ENCODE data around the gene SNTB2. TPM values are rescaled to one million over a fixed set of nuclear protein-coding genes. Genes with fewer than 3 reads are reported as not detected.

Gene SNTB2
- total and polyA plus RNA-seq, 2 of the 4 experiments (the other 2 are of a cell fraction): 23.5 to 47.5 TPM

- POLR2A ChIA-PET (ENCODE audit: unreplicated experiment): interaction anchor here (0.7 kb wide), 1 partner anchor 86 kb away, joined by 12 read pairs; no protein-coding TSS in a partner anchor
- H2BK15ac ChIP-seq (ENCODE audit: low read depth, low read length): no peak overlapping the region
- H2AFZ ChIP-seq (replicated peaks; ENCODE audit: low read length, poor library complexity): no peak overlapping the region
- H2BK120ac ChIP-seq (ENCODE audit: low read depth, low read length): no peak overlapping the region
- H3K56ac ChIP-seq (ENCODE audit: extremely low read depth, insufficient read depth, low read length): no peak overlapping the region
- H3K18ac ChIP-seq (ENCODE audit: low read depth, low read length): no peak overlapping the region
- H3K79me1 ChIP-seq (ENCODE audit: low read depth in 1 of 2, low read length in 2 of 2): peaks cover 3 to 60% of the 10 kb centered on the region in 2 experiments
- DNase-seq: no peak
- no peak overlapping the region for H2AK9ac ChIP-seq (replicated peaks; ENCODE audit: low read depth, low read length, poor library complexity)
- intact Hi-C loops (cut with micrococcal nuclease): no loop called here
- H3K4me1 ChIP-seq (ENCODE audit: control insufficient read depth, insufficient read depth, low read length): peaks cover 25% of the 10 kb centered on the region
- no peak overlapping the region for H3K4me3 ChIP-seq (ENCODE audit: insufficient read depth, low read depth, low read length)
- TF ChIP-seq RCOR1 (IDR thresholded peaks at IDR 0.05; ENCODE audit: insufficient replicate concordance, low read length): no peak
- no peak for TF ChIP-seq FOS (IDR thresholded peaks at IDR 0.05; ENCODE audit: low read depth, low read length)
- TF ChIP-seq SMC3 (IDR thresholded peaks at IDR 0.05; ENCODE audit: low read depth, low read length): no peak
- no peak for TF ChIP-seq CEBPB (IDR thresholded peaks at IDR 0.05; ENCODE audit: low read depth, low read length)
- H3K36me3 ChIP-seq (ENCODE audit: control insufficient read depth, insufficient read depth, low read length): 0 out of 2 replicates have a peak, but pooled peaks cover 2% of the 10 kb centered on the region
- H4K8ac ChIP-seq (ENCODE audit: low read depth in 2 of 2, low read length in 2 of 2): no peak overlapping the region
- H4K20me1 ChIP-seq (ENCODE audit: insufficient read depth, low read length): peaks cover 33% of the 10 kb centered on the region; the same call in 1 of the 2 replicates
- no CpG with 5 or more reads among the region's 3 CpGs for WGBS, 2 experiments (ENCODE audit: extremely low coverage in 2 of 2, insufficient read length in 1 of 2)
- H3K14ac ChIP-seq (replicated peaks; ENCODE audit: low read depth, low read length): no peak overlapping the region; the same call in 1 of the 2 replicates
- CTCF ChIA-PET: no interaction called here
- no peaks in the 10 kb centered on the region for H3K27me3 ChIP-seq (ENCODE audit: control insufficient read depth, insufficient read depth, low read length)
- no peak overlapping the region; the same call in 1 of the 2 replicates for H3K23ac ChIP-seq (ENCODE audit: low read depth, low read length)
- no peak overlapping the region for H2BK20ac ChIP-seq (ENCODE audit: low read depth, low read length)
- H3K27ac ChIP-seq (ENCODE audit: insufficient read depth, low read length): no peak overlapping the region
- H3K9me1 ChIP-seq (ENCODE audit: insufficient read depth, low read length): peaks cover 21% of the 10 kb centered on the region
- H2BK5ac ChIP-seq (ENCODE audit: low read depth, low read length, poor library complexity, severe bottlenecking): no peak overlapping the region
- ATAC-seq (ENCODE audit: low read depth): no peak
- H3K4me2 ChIP-seq (ENCODE audit: low read depth, low read length): no peak overlapping the region
- H2AK5ac ChIP-seq (ENCODE audit: low read depth, low read length): no peak overlapping the region
- no peaks in the 10 kb centered on the region for H3K9me3 ChIP-seq (ENCODE audit: control insufficient read depth, insufficient read depth, low read length)
- no peak overlapping the region for H4K5ac ChIP-seq (ENCODE audit: low read depth, low read length)
- no TSS peak for BruUV-seq (replicated peaks)
- H3K9ac ChIP-seq (ENCODE audit: low read depth, low read length): no peak overlapping the region
- dilution Hi-C loops (cut with HindIII; ENCODE audit: low sequenced_read_pairs, unreplicated experiment): no loop called here
- in situ Hi-C loops (cut with MboI; ENCODE audit: low sequenced_read_pairs): no loop called here
- H4K91ac ChIP-seq (ENCODE audit: insufficient read depth, low read depth, low read length): no peak overlapping the region
- H3K4ac ChIP-seq (ENCODE audit: low read depth, low read length): no peak overlapping the region
These were observed 3.6 kb downstream of the SNTB2 start for GRCh38 chr16:69190598-69190997.

All from IMR-90 (cell line).